ENCODE measurements around the gene PLA2R1.
"Not testable (repeated sequence)": the region's sequence is repeated elsewhere in the genome, so short reads cannot be mapped to it uniquely, and the experiment has no call there.

The PLA2R1 gene

DNA sequence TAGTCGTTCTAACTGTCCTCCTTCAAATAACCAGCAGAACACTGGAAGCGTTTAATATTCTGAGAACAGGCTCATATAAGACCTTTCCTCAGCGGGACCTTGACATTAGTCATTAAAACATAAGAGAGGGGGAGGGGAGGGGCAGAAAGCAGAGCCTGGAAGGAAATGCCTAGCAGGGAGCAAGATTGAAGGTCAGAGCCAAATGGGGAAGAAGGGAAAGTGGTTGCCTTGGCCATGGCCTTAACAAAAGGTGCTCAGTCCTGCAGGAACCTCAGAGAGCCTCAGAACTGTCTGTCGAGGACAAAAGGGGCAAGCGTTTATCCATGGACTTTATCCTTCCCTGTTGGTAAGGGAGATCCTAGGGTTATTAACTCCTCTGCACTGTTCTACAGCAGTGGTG lies 856 bp upstream of the PLA2R1 start:
- no peak for DNase-seq

DNA sequence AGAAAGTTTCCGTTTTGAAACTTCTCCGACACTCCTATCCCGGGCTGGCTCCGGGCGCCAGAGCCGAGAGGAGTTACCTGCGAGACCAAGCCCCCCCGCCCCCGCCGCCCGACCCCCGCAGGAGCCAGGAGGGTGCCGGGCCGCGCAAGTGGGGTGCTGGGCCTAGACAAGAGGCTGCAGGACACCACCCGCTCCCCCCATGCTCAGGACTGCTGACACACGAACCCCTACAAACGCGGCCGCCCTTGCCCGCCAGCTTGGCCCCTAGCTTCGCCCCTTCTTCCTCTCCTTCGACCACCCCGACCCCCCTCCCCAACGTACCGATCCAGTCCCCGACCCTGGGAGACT lies 497 bp downstream of the PLA2R1 start:
- no peak for DNase-seq

DNA sequence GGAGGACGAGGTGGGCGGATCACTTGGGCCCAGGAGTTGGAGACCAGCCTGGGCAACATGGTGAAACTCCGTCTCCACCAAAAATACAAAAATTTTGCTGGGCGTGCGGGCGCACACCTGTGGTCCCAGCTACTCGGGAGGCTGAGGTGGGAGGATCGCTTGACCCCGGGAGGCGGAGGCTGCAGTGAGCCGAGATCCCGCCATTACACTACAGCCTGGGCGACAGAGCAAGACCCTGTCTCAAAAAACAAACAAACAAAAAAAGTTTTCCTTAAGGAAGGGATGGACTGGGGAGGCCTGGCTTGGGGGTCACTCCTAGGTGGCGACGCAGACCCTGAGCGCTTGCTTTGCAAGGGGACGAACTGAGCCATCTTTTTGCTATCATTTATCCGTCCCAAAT lies 882 bp downstream of the PLA2R1 start:
- no peak for DNase-seq

DNA sequence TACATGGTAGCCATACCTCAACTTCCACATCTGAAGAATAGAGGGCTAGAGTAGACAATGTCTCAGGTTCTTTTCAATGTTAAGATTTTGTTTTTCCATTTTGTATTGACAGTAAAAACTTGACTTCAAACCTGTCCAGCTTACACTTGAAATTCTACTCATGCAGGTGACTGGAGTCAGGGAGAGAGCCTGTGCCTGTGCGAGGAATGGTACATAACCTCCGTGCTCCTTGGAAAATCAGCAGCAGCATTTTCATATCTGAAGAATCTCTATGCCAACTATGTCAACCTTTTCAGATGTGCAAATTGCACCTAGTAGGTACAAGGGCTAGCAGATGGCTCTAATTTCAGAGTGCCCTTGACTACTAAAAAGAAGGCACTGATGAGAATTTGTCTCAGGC lies 2.1 kb downstream of the PLA2R1 start:
- DNase-seq: no peak

DNA sequence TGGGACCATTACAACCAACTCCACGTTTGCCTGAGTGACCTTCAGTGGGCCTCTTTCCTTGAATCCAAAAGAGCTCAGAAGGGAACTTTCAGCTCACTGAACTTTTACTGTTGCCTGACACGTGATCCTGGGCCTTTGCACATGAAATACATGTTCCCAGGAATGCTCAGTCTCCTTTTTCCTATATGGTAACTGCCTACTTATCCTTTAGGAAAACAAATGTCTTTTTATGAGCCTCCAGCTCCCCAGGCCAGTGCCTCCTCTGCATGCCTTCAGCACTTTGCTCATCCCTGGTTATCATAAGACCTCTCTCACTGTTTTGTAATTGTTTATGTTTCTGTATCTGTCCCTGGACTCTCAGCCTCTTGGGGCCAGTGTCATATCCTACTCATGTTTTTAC lies 5.1 kb downstream of the PLA2R1 start:
- DNase-seq: no peak

DNA sequence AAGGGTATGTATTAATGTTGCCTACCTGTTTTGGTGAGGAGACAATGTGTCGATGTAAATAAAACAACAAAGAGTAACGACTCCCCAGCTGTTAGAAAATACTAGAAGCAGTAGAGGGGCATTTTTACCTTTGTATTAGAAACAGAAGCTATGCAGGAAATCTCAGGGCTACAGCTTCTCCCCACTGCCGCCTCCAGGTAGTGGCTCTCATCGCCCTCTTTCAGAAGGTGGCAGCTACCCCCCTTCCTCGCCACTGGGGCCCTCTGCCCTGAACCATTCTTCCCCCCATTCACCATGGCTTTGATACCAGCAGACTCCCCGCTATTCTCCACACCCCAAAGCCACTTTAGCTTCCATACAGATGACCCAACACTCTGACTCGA lies 6.7 kb downstream of the PLA2R1 start:
- no peak for DNase-seq

DNA sequence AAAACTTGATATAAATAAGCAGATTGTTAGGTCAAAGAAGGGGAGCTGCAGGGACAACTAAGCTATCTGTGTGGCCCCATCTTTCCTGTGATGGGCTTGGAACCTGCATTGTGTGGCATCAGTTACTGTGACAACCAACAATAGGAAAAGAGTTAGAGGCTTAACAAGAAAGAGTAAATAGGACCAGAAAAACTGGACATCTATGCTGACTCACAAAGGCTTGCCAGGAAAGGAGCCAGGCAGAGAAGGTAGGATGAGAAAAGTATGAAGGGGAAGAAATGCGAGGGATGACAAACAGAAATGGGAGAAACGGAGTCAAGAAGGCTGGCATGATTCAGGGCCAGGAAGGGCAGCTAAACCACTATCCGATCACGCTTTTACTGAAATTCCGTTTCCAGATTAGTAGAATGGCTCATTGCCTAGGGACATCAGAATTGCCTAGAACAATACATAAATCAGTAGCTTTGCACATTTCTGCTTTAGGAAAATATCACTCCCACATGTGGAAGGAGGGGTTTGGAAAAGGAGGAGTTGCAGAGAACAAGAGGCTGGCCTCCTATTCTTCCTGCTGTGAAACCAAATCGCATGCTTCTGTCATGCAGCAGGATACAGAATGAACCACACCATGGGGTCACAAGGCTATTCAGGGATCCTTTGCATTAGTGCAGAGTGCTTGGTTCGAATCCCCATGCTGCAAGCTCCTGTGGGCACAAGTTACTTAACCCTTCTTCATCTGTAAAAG lies 7.3 kb downstream of the PLA2R1 start:
- no peak for DNase-seq

DNA sequence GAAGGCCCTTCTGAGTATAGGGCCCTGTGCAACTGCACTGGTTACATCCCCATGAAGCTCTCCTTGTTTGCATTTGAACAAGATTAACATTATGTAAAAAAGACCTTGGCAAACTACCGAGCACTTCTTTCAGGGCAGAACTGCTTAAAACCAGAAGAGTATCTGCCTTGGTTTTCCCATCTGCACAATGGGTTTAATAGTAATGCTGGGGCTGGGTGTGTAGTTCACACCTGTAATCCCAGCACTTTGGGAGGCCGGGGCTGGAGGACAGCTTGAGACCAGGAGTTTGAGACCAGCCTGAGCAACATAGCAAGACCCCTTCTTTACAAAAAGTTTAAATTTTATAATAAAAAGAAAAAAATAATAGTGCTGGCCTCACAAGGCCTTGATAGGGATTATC lies 8.5 kb downstream of the PLA2R1 start:
- no peak for DNase-seq

DNA sequence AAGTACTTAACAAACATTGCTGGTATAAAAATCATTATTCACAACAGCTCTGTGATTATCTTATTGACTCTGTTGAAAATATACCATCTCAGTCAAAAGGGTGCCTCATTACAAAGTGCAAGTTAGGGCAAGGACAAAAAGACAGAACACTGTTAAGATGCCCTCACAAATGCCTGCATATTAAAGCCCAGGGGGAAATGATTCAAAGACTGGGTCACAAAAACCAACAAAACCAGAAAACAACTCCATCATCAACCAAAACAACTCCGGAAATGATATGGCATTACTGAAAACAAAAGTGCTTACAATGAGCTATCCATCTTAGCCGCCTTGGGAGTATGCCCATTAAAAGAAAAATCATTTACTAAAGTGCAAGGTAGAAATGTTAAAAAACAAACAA lies 9.9 kb downstream of the PLA2R1 start:
- no peak for DNase-seq

DNA sequence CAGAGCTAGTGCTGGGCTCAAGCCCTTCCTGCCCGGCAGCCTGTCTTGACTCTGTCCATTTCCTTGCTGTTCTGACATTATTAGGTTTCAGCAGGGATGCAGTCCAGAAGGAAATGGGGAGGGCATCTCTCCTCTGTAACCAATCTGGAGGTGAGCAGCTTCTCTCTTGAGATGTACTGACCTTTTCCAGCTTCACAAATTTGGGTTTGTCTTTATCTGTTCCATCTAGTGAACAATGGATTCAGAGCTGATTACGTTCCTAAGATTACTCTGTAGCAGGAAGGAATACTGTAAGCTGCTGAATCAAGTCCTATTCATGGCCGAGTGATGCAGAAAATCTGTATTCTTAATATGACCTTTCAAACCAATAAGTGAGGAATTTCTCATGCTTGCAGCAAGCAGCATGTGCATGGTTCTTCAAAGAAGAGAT lies 11.0 kb downstream of the PLA2R1 start:
- DNase-seq: no peak

DNA sequence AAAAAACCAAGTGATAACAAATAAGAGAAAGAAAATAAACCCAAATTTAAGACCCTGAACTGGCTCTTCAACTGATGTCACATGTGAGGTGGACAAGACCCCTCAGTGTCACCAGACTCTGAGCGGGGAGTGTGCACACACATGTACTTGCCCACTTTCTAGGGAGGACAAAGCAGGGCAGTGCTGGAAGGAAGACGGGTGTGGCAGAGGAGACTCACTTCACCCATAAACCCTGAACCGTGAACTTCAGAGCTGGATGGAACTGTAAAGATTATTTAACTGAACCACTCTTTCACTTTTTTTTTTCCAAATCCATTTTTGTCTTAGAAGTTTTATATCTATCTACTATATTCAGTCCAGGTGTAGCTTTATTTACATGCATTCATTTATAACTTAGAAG lies 12.3 kb downstream of the PLA2R1 start:
- DNase-seq: no peak

DNA sequence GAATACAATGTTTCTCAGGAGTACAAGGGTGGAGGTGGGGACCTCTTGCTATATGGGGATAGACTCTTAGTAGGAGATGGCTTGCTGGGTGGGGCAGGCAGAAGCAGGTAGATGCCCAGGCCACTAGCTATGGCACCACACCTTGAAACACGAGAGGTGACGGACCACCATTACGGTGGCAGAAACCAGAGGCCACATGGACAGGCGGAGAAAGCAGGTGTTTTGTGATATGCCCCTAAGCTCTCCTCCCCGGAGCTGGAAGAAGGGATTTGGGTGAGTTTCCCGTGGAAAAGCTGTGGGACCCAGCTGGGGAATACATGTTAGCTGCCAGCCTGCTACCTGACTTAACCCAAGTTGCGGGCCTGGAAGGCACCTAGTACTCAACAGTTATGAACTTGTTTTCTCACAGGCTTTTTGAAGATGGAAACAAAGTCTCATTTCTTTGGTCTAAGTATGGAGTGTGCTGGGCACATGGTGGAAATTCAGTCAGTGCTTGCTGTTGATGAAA lies 16.7 kb downstream of the PLA2R1 start:
- DNase-seq: no peak

DNA sequence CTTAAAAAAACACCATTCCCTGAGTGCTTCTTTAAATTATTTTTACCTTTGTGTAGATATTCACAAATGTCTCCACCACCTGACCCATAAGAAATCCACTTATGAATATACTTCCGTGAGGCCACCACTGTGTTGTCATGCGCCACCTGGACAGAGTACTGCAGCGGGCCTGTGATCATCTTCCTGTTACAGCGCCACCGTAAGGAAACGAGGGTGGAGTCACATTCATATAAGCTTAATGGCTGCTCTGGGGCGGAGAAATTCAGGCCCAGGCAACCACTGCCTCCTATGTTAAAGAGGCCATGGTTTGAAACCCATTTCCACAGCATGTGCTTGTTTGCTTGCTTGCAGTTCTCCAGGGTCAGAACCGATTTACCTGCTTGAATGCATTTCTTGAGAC lies 17.7 kb downstream of the PLA2R1 start:
- no peak for DNase-seq

DNA sequence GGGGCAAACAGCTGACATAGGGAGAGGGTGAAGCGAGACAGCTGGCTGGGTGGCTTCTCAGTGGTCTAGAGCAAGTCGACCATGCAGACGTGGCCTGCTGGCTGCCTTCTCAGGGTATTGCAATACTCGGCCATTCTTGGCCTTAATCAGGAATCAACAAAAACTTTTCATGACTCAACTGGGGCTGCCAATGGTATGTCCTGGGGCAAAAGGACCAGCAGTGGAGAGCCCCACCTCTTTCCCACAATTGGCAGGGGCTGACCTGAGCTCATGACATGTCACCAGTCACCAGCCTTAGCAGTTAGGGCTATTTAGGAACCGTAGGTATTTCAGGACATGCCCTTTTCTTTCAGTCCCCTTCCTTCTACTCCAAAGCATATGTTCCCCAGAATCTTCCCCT lies 19.1 kb downstream of the PLA2R1 start:
- no peak for DNase-seq

DNA sequence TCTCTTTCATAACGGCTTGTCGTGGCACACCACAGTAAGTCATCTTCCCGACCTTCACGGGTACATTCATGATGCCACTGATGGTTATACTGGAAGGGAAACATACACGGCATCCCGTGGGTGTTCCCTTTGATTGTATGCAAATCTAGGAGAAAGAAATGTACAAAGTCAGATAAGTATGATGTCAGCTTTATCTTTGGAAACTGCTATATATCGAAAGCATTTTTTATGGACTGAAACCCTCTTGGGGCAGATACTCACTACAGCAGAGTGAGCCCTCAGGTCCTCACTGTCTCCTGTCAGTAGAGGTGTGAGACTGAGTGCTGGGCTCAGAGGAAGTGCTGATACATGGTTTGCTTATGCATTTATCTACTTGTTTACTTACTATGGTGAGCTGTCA lies 20.4 kb downstream of the PLA2R1 start:
- DNase-seq: no peak

DNA sequence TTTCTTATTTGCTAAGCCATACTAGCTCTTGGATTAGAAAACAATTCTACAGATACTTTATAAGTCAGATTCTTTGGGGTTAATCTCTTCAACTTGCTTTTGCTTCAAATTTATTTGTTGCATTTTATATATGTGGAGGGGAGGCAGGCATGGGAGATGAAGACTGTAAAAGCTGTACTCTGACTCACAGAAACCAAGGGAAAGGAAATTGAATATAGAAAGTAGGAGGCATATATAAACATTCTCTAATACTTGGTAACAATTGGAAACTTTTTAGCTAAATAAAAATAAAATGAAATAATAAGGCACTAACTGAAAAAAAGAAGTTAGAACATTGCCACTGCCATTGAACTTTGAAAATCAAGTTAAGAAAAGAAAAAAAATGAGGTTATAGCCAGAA lies 21.3 kb downstream of the PLA2R1 start:
- no peak for DNase-seq

DNA sequence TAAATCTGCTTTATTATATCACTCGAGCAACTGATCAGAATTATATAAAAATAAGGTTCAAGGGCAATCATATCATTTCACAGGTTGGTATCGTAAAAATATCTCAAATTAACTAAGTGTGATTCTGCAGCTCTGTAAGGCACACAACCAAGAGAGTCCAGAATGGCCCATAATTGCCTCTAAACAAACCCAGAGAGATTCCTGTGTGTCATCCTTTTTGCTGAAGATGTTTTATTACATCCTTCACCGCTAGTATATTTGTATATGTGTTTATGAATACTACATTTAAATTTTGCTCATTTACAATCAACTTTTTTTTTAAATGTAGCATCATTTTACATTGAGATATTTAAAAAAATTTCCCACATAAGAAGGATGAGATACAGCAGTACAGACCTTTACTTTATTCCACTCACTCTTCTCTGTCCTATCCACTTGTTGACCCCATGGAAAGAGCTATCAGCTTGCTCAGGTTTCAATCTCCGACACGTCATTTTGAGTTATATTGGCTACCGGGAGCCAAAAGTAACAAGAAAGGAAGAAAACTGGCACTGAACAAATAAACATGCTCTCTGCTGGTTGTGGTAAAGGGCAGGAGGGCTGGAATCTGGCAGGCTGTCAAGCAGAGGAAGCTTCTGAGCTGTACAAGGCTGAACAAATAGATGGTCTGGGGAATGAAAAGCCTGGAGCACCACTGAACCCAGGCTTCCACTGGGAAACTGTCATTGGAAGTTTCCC lies 23.1 kb downstream of the PLA2R1 start:
- DNase-seq: no peak

DNA sequence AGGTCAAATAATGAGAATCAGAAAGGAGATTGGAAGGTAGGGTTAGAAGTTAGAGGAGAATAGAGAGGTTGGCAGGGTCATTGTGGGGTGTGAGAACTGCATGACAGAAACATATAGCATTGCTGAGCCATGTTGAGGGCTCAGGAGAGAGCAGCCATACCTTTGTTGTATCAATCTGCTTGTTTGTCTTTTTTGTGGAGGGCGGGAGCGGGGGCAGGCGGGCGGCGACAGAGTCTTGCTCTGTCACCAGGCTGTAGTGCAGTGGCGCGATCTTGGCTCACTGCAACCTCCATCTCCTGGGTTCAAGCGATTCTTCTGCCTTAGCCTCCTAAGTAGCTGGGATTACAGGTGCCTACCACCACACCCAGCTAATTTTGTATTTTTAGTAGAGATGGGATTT lies 23.8 kb downstream of the PLA2R1 start:
- DNase-seq: not testable (repeated sequence)

DNA sequence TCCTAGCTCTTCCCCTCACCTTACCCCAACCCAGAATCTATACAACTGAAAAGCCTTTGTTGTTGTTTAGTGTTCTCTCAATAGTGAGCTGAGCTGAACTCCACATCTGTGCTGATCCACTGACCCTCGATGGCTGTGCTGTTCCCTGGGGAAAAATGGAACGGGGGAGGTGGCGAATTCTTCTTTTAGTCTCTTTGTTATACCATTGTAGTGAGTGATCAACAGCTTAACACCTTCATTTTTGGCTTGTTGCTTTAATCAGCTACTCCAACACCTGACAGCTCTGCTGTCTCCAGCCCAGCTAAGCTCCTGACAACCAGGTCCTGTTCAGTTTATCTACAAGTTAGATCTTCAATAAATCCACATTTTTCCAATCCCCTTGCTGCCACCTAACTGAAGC lies 25.7 kb downstream of the PLA2R1 start:
- DNase-seq: no peak

DNA sequence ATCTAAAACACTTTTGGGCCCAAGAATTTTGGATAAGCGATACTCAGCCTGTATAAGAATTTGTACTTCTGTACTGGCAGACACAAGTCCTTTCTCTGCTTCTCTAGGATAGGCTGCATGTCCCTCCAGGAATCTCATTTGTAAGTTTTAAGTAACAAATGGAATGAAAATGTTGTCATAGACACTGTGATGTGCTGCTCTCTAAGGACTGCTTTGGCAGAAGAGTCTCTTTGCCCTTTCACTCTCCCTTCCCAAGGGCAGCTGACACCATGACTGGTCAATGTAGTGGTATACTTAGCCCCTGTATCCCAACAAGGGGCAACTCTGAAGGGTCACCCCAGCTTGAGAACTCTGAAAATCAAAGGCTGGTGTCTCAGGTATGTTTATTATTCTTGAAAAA lies 27.3 kb downstream of the PLA2R1 start:
- DNase-seq: no peak

DNA sequence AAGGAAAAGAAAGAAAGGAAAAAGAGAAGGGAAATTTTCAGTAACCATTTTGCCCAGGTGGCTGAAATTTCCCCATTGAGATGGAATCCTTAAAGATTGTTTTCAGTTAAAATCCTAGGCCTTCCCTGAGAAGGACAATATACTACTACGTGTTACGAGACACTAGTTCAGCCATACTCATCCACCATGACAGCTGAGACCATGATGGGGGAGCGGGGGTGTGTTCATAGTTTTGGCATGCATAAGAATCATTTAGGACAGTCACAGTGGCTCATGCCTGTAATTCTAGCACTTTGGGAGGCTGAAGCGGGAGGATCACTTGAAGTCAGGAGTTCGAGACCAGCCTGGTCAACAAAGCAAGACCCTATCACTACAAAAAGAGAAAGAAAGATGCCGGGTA lies 28.0 kb downstream of the PLA2R1 start:
- DNase-seq: no peak

DNA sequence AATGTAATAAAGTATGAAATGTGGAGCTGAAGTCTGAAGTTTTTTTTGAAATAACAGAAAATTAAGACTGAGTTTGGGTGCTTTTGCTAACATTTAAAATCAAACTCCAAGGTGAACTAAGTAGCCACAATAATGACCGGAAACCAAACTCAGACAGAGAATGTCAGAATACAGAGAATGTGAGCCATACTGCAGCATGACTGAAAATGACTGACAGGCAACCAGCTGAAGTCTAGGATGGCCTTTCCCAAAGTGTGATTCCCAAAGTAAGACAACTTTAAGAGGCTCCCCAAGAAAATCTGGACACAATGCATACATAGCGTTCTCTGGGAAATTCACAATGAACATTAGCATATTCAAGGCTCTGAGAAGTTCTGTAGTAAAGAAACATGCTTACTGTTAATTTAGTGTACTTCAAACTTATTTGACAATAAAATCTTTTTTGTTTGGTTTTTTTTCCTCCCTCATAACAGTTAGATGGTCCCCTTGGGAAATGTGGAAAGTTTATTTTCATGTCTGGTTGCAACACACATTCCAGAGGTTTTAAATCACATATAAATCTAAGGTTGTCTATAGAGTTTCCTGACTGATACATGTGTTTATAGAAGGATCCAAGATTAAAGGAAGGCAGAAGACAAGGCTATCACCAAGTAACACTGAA lies 28.6 kb downstream of the PLA2R1 start:
- no peak for DNase-seq

DNA sequence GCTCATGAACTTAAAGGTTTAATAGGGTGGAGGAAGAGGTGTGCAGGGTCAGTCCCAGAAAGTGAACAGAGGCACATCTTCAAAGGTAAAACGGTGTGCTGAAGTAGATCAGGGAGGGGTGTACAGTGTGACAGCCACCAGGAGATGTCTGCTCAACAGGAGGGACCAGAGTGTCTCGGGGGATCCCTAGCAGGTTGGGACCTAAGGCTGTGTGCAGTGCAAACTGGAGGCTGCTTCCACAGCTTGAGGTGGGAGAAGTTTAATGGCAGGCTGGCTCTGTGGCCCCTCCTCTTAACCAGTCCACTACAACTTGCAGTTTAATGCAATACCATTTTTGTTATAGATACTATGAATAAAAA lies 33.2 kb downstream of the PLA2R1 start:
- DNase-seq: no peak

Data from NCI-H524 treated with DMSO at 0.1 percent for 48 hours (cell line).